Measurements from ENCODE around the gene TSHZ1.

Gene TSHZ1

GRCh38 chr18:75249672-75250470 is 39.3 kb downstream of the TSHZ1 start:
- DNase-seq, result no peak

GRCh38 chr18:75250471-75250821 is 39.8 kb downstream of the TSHZ1 start:
- no peak for DNase-seq

- DNase-seq, result no peak
These were observed 40.9 kb downstream of the TSHZ1 start for GRCh38 chr18:75251466-75251865.

GRCh38 chr18:75252136-75252535 is 41.5 kb downstream of the TSHZ1 start:
- no peak for DNase-seq

GRCh38 chr18:75253043-75253442 is 42.4 kb downstream of the TSHZ1 start:
- no peak for DNase-seq

GRCh38 chr18:75253784-75254183 is 43.2 kb downstream of the TSHZ1 start:
- DNase-seq, result peak in 1 of 2 experiments; percentile 13

- no peak for DNase-seq
These were observed 44.5 kb downstream of the TSHZ1 start for GRCh38 chr18:75255094-75255493.

- no peak for DNase-seq
These were observed 45.8 kb downstream of the TSHZ1 start for GRCh38 chr18:75256376-75256775.

- no peak for DNase-seq
These were observed 47.0 kb downstream of the TSHZ1 start for GRCh38 chr18:75257605-75258004.

- no peak for DNase-seq
These were observed 51.0 kb downstream of the TSHZ1 start for GRCh38 chr18:75261430-75262223.

- DNase-seq, result no peak
These were observed 51.9 kb downstream of the TSHZ1 start for GRCh38 chr18:75262511-75262910.

- no peak for DNase-seq
These were observed 53.6 kb downstream of the TSHZ1 start for GRCh38 chr18:75264195-75264594.

GRCh38 chr18:75264926-75265597 is 54.5 kb downstream of the TSHZ1 start:
- no peak for DNase-seq

GRCh38 chr18:75265872-75266271 is 55.3 kb downstream of the TSHZ1 start:
- DNase-seq, result no peak

- DNase-seq, result no peak
These were observed 57.2 kb downstream of the TSHZ1 start for GRCh38 chr18:75267643-75268363.

GRCh38 chr18:75268364-75268646 is 57.7 kb downstream of the TSHZ1 start:
- no peak for DNase-seq

GRCh38 chr18:75269124-75269680 is 58.6 kb downstream of the TSHZ1 start:
- peak; percentile 68 to 84 for DNase-seq

- no peak for DNase-seq
These were observed 59.1 kb downstream of the TSHZ1 start for GRCh38 chr18:75269696-75270095.

- no peak for DNase-seq
These were observed 61.4 kb downstream of the TSHZ1 start for GRCh38 chr18:75271952-75272351.

GRCh38 chr18:75273817-75274216 is 63.2 kb downstream of the TSHZ1 start:
- DNase-seq, result no peak

- DNase-seq, result no peak
These were observed 64.6 kb downstream of the TSHZ1 start for GRCh38 chr18:75275226-75275625.

GRCh38 chr18:75276818-75277609 is 66.4 kb downstream of the TSHZ1 start:
- DNase-seq, result no peak

Data from SHP77 (cell line).